ENCODE measurements around the gene CSGALNACT2.
"Not testable (repeated sequence)": the region's sequence is repeated elsewhere in the genome, so short reads cannot be mapped to it uniquely, and the experiment has no call there.

Gene CSGALNACT2

GRCh38 chr10:43215758-43216455, 77.7 kb downstream of the CSGALNACT2 start:
- DNase-seq (ENCODE audit: low read depth), result no peak

- no peak for DNase-seq (ENCODE audit: low read depth)
Observed at GRCh38 chr10:43216931-43217562, 78.8 kb downstream of the CSGALNACT2 start.

DNA sequence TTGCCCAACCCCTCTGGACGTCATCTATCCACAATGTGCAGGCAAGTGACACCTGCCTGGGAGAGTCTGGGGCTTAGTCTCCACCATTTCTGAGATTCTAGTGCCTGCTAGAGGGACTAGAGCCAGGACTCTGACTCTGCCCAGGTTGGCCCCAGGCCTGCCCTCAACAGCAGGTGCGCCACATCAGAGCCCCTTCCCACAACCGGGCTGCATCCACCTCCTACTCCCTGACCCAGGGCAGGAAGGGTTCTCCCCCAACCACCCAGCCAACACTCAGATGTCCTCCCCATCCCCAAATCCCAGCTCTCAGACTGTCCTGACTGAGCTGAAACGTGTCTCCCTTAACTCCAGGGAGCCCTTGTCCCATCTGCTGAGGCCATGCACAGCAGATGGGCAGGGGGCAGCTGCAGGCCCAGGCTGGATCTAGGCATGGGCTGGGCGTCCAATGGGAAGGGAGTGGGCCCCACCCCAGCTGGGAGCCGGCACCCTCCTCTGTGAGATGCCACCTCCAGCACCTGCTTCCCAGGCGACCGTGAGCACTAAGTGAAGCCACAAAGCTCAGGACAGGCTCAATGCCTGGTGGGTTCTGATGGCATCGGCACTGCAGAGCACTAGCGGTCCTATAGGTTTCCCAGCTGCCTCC, 79.4 kb downstream of the CSGALNACT2 start:
- no peak for DNase-seq (ENCODE audit: low read depth)

DNA sequence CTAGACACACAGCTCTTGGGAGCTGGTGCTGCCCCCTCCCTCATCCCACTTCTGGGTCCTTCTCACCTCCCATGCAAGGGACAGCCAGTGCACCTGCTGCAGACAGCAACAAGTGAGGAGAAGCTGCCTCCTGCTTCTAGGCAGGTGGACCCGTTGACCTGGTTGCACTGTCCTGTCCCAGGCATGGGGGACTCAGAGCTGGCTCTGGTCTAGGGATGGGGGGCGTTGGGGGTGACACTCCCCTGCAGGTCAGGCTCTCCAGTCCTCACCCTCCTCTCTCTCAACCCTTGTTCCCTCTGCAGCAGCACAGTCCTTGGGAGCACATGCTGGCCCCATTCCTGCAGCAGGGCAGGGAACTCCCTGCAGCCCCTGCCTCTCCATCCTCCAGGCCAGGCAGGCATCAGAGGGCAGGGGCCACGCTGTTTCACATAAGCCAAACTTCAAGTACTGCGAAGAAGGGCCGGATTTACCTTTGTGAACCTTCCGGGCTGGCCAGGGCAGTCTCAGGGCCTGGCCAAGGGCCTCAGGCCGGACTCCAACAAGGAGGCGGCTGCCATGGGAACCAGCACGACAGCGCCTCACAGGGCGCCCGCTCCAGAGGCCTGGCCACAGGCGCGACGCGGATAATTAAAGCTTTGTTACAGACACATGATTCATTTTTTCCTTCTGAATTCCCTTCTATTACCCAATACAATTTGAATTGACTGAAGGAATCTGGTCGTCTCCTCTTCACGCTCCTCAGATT, 80.1 kb downstream of the CSGALNACT2 start:
- peak; percentile 16 for DNase-seq (ENCODE audit: low read depth)

DNA sequence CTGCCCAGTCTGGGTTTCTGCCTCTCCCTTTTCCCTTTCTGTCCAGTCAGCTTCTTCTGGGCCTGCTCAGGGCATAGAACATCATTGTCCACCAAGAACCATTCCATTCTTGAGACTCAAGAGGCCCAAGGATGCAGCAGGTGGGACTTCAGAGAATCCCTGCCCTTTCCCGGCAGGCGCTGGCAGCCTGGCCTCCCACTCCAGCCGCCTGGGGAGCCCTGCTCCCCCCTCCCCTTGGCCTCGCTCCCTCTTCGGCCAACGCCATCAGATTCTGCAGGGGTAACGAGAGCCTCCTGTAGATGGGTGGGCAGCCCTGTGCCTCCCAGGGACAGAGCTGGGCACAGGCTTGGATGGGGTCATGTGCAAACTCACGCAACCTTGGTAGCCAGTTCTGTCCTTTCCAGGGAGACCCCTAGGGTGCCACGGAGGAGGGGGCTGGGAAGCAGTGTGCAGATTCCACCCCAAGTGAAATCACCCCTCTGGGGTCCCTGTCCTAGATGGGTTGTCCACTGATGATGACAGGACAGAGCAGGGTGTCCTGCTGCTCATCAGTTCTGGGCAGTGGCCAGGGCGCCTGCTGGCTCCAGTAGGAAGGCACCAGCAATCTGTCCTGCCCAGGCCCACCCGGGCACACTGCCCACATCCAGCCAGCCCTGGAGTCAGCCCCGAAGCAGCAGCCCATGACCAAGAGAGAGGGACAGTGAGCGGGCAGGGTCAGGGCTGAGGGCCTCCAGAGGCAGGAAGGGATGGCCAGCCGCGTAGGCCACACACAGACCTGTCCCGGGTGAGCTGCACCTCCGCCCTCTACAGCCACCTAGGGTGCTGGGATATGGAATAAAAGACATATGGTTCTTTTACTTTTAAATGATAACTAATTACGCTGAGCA, 80.9 kb downstream of the CSGALNACT2 start:
- no peak for DNase-seq (ENCODE audit: low read depth)

DNA sequence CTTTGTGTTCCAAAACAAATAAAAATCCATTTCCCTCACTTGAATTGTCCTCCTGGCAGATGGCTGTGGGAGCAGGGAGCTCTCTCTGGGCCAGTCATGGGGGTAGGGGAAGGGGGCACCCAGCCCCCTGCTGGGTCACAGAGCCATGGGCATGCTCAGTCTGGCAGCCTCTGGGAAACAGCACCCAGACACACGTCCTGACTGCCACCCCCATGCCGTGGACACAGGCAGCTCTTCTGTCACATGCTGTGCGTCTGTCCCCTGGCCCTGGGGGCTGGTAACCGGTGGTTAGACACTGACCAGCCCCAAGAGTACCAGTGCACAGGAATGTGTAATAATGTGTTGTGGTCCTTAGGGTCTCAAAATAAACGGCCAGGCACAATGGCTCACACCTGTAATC, 81.6 kb downstream of the CSGALNACT2 start:
- no peak for DNase-seq (ENCODE audit: low read depth)

DNA sequence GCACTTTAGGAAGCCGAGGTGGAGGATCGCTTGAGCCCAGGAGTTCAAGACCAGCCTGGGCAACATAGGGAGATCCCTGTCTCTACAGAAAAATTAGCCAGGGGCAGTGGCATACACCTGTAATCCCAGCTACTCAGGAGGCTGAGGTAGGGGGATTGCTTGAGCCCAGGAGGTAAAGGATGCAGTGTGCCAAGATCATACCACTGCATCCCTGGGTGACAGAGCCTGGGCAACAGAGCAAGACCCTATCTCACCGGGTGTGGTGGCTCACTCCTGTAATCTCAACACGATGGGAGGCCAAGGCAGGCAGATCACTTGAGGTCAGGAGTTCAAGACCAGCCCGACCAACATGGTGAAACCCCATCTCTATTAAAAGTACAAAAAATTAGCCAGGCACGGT, 82.0 kb downstream of the CSGALNACT2 start:
- not testable (repeated sequence) for DNase-seq (ENCODE audit: low read depth)

- no peak for DNase-seq (ENCODE audit: low read depth)
Observed at GRCh38 chr10:43220657-43221418, 82.6 kb downstream of the CSGALNACT2 start.

DNA sequence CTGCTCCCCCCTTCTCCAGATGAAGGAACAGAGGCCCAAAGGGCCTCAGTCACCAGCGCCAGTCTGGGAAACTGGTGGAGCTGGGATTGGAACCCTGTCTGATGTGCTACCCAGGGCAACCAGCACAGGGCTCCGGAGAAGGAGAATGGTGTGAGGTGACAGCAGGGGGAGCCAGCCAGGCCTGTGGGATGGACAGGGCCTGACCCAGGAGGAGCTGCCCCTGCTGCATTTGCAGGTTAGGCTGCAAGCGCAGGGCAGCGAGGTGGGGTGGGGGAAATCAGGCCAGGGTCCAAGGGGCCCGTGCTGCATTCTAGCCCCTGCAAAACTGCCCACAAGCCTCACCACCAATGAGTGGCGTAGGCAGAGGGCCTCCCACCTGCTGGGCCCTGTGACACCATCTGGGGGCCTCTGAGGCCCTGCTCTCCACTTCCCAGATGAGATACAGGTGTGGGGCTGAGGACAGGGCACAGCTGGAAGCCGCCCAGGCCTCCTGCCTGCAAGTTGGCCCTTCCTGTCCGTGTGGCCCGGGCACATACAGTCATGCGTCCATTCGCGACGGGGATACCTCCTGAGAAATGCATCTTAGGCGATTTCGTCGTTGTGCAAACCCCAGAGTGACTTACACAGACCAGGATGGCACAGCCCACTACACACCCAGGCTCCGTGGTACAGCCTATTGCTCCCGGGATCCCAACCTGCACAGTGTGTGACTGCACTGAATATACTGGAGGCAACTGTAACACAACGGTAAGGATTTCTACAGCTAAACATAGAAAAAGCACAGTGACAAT, 83.4 kb downstream of the CSGALNACT2 start:
- no peak for DNase-seq (ENCODE audit: low read depth)

DNA sequence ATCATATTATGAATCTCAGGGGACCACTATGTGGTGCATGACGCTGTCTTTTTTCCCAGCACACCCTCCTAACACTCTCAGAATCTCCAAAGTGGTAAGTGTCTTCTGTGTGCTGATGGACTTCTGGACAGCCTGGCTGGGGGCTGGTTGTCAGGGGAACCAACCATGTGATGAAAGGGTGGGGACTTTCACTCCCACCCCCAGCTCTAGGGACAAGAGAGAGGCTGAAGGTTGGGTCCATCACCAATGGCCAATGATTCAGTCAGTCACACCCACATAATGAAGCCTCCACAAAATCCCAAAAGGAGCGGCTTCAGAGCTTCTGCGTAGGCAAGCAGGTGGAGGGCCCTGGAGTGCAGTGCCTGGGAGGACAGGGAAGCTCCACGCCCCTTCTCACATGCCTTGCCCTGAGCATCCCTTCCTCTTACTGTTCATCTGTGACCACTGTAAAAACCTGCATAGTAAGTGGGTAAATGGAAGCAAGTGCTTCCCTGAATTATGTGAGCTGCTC, 84.0 kb downstream of the CSGALNACT2 start:
- DNase-seq (ENCODE audit: low read depth), result no peak

GRCh38 chr10:43223056-43223455, 84.8 kb downstream of the CSGALNACT2 start:
- DNase-seq (ENCODE audit: low read depth), result no peak

GRCh38 chr10:43224321-43224720, 86.1 kb downstream of the CSGALNACT2 start:
- no peak for DNase-seq (ENCODE audit: low read depth)

DNA sequence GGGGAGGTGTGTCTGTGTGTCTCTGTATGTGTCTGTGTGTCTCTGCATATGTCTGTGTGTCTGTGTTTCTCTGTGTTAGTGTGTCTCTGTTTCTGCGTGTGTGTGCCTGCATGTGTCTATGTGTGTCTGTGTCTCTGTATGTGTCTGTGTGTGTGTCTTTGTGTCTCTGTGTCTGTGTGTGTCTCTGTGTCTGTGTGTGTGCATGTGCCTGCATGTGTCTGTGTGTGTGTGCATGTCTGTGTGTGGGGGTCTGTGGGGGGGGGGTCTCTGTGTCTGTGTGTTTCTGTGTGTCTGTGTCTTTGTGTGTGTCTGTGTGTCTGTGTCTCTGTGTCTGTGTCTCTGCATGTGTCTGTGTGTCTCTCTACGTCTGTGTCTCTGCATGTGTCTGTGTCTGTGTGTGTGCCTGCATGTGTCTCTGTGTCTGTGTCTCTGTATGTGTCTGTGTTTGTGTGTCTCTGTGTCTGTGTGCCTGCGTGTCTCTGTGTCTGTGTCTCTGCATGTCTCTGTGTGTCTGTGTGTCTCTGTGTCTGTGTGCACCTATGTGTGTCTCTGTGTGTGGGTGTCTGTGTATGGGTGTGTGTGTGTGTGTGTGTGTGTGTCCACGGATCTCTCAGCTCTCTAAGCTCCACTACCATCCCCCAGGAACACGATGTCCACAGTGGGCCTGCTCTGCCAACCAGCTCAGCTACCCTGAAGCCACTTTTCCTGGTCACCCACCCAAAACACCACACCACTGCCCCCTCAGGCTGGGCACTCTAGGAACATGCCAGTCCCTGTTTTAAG, 87.0 kb downstream of the CSGALNACT2 start:
- no peak for DNase-seq (ENCODE audit: low read depth)

- no peak for DNase-seq (ENCODE audit: low read depth)
Observed at GRCh38 chr10:43225787-43226153, 87.5 kb downstream of the CSGALNACT2 start.

GRCh38 chr10:43226441-43226840, 88.2 kb downstream of the CSGALNACT2 start:
- DNase-seq (ENCODE audit: low read depth), result no peak

DNA sequence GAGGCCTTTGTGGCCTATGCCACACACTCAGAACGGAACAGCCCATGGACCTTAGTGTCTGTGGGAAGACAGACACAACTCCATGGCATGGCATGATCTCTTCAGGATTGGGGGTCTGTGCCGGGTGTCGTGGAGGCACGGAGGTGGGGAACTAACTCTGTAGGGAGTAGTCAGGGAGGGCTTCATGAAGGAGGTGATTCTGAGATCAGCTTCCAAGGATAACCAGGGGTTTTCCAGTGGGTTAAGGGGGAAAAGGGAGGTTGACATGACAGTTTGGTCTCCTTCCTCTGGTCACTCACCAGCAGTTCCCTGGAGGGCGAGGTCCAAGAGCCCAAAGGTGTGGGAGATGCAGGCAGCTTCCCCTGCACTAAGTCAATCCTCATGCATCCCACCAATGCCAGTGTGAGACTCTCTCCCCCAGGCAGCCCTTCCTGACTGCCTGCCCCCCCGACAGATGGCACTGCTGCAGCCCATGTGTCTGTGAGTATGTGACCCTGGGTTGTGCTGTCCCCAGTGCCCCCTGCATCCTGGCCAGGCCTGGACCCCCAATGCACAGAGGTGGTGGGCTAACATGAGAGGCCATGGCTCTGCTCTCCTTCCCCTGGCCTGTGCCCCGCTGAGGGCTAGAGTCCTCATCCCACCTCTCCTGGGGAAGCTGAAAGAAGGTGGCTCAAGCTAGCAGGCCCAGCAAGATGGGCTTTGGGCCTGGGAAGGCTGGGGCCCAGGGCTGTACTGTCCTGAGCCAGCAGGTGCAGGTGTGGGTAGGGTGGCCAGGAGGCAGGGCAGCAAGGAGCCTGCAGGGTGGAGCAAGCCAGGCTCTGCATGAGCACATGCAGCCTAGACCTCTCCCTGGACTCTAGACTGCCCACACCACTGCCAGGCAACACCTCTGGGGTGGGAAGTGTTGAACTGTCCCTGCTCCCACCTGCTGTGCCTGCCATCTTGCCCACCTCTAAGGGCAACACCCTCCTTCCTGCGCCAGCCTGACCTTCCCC, 88.9 kb downstream of the CSGALNACT2 start:
- DNase-seq (ENCODE audit: low read depth), result no peak

- no peak for DNase-seq (ENCODE audit: low read depth)
Observed at GRCh38 chr10:43227911-43228782, 89.9 kb downstream of the CSGALNACT2 start.
